Lower leg skin (tissue), 3 donors: ENCODE measurements around the gene TAMM41.

ENCODE experiments used
- POLR2A ChIP-seq, 2 donors: fragments of 450-650 bp; IDR thresholded peaks; one replicate each; pipeline ENCODE4 v1.6.1; 2016 to 2017; ENCODE audit warnings: antibody characterized with exemption in 2 of 2, mild to moderate bottlenecking in 1 of 2, moderate library complexity in 1 of 2
- TF ChIP-seq, protein P1 (sequence below), 3 donors: fragments of 450-650 bp; IDR thresholded peaks; one replicate each; pipeline ENCODE4 v1.5.1; 2016; ENCODE audit warnings: antibody characterized with exemption in 3 of 3, mild to moderate bottlenecking in 3 of 3, moderate library complexity in 2 of 3

DNA sequence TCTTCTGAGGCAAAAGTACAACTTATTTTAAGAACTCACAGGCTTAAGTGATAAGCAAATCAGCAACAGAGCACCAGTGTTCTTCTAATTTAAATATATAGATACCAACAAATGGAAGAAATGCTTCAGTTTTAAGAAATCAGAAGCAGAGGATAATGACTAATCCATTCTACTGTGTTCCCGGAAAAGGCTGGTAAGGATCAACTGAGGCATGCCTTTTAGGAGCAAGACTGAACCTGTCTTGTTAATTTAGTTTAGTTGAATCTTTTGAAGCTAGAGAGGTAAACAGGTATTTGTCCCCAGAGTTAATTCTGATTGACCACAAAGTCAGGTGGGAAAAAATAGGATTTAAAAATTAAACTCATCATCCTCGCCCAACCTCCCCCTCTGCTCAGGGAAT, 51.8 kb downstream of the TAMM41 start:
- TF ChIP-seq POLR2A (IDR thresholded peaks at IDR 0.05): no peak
- TF ChIP-seq, protein P1, sequence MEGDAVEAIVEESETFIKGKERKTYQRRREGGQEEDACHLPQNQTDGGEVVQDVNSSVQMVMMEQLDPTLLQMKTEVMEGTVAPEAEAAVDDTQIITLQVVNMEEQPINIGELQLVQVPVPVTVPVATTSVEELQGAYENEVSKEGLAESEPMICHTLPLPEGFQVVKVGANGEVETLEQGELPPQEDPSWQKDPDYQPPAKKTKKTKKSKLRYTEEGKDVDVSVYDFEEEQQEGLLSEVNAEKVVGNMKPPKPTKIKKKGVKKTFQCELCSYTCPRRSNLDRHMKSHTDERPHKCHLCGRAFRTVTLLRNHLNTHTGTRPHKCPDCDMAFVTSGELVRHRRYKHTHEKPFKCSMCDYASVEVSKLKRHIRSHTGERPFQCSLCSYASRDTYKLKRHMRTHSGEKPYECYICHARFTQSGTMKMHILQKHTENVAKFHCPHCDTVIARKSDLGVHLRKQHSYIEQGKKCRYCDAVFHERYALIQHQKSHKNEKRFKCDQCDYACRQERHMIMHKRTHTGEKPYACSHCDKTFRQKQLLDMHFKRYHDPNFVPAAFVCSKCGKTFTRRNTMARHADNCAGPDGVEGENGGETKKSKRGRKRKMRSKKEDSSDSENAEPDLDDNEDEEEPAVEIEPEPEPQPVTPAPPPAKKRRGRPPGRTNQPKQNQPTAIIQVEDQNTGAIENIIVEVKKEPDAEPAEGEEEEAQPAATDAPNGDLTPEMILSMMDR (IDR thresholded peaks at IDR 0.05): no peak
